GM23338 (cell line): ENCODE measurements around the gene CTNND2. TPM values are rescaled to one million over a fixed set of nuclear protein-coding genes. Genes with fewer than 3 reads are reported as not detected.

Source experiments
- ATAC-seq: fragments of 200-7000 bp; cut with Tn5 transposase; 3 replicates; pipeline ENCODE4 v1.9.1; 2020
- DNase-seq: peaks from one replicate; pipeline ENCODE4 v3.0.0-alpha.2; 2015; ENCODE audit warnings: low spot score
- H2AFZ ChIP-seq: fragments of 200-600 bp; sonication (generic); 2 replicates; pipeline ENCODE4 v1.8.0; 2016; ENCODE audit warnings: antibody characterized with exemption, mild to moderate bottlenecking, moderate library complexity
- H3F3A ChIP-seq: fragments of 200-600 bp; sonication (generic); replicated peaks from 2 replicates; pipeline ENCODE4 v1.8.0; 2017; ENCODE audit warnings: antibody characterized with exemption, mixed run types, low read depth
- H3K27ac ChIP-seq: fragments of 200-600 bp; sonication (generic); 2 replicates; pipeline ENCODE4 v1.6.1; 2016; ENCODE audit warnings: low read depth
- H3K27me3 ChIP-seq: fragments of 200-600 bp; sonication (generic); 2 replicates; pipeline ENCODE4 v1.8.0; 2016; ENCODE audit warnings: mild to moderate bottlenecking, mixed run types, moderate library complexity; ENCODE audit not compliant: insufficient read depth
- H3K36me3 ChIP-seq: fragments of 200-600 bp; sonication (generic); 2 replicates; pipeline ENCODE4 v1.8.0; 2016; ENCODE audit warnings: mild to moderate bottlenecking; ENCODE audit not compliant: insufficient read depth
- H3K4me1 ChIP-seq: fragments of 200-600 bp; sonication (generic); 2 replicates; pipeline ENCODE4 v1.8.0; 2016; ENCODE audit warnings: mild to moderate bottlenecking, moderate library complexity; ENCODE audit not compliant: insufficient read depth
- H3K4me2 ChIP-seq: fragments of 200-600 bp; sonication (generic); 2 replicates; pipeline ENCODE4 v1.7.1; 2017; ENCODE audit warnings: mixed run types
- H3K4me3 ChIP-seq: fragments of 200-600 bp; sonication (generic); 2 replicates; pipeline ENCODE4 v1.6.1; 2016; ENCODE audit warnings: mixed run types
- H3K79me2 ChIP-seq: fragments of 200-600 bp; sonication (generic); replicated peaks from 2 replicates; pipeline ENCODE4 v1.8.0; 2017; ENCODE audit warnings: mild to moderate bottlenecking; ENCODE audit not compliant: insufficient read depth
- H3K9me2 ChIP-seq: fragments of 200-600 bp; sonication (generic); 2 replicates; pipeline ENCODE4 v1.8.0; 2017; ENCODE audit not compliant: insufficient read depth
- H4K20me1 ChIP-seq: fragments of 200-600 bp; sonication (generic); replicated peaks from 2 replicates; pipeline ENCODE4 v1.8.0; 2017; ENCODE audit warnings: mild to moderate bottlenecking; ENCODE audit not compliant: insufficient read depth
- H3K27ac Mint-ChIP-seq: 2 replicates; pipeline ENCODE4 v1.8.0; 2020; ENCODE audit warnings: inconsistent platforms, mild to moderate bottlenecking, moderate library complexity, mixed read lengths
- H3K27me3 Mint-ChIP-seq: 3 replicates; pipeline ENCODE4 v1.8.0; 2022; ENCODE audit warnings: low read depth, mild to moderate bottlenecking, moderate library complexity, mixed read lengths, inconsistent platforms; ENCODE audit not compliant: insufficient read depth, poor library complexity
- H3K36me3 Mint-ChIP-seq: 3 replicates; pipeline ENCODE4 v1.8.0; 2021; ENCODE audit warnings: low read depth, mild to moderate bottlenecking, inconsistent platforms, moderate library complexity, mixed read lengths
- H3K4me1 Mint-ChIP-seq: 3 replicates; pipeline ENCODE4 v1.8.0; 2020; ENCODE audit warnings: mild to moderate bottlenecking, inconsistent platforms, mixed read lengths
- H3K4me3 Mint-ChIP-seq: 3 replicates; pipeline ENCODE4 v1.8.0; 2021; ENCODE audit warnings: moderate library complexity, mild to moderate bottlenecking, inconsistent platforms, mixed read lengths
- H3K9me3 Mint-ChIP-seq: 3 replicates; pipeline ENCODE4 v1.8.0; 2020; ENCODE audit warnings: moderate library complexity, mild to moderate bottlenecking, inconsistent platforms, mixed read lengths
- EZH2 ChIP-seq: fragments of 200-600 bp; sonication (generic); IDR thresholded peaks from one replicate; pipeline ENCODE4 v1.8.0; 2017; ENCODE audit warnings: antibody characterized with exemption, mild to moderate bottlenecking, low read depth; ENCODE audit not compliant: unreplicated experiment
- JUNB ChIP-seq: IDR thresholded peaks from one replicate; pipeline ENCODE4 v1.6.1; 2016; ENCODE audit warnings: antibody characterized with exemption; ENCODE audit not compliant: unreplicated experiment
- NANOG ChIP-seq: IDR thresholded peaks from 2 replicates; pipeline ENCODE4 v1.6.1; 2016; ENCODE audit warnings: antibody characterized with exemption, borderline replicate concordance
- STAT1 ChIP-seq: IDR thresholded peaks from one replicate; pipeline ENCODE4 v1.6.1; 2016; ENCODE audit warnings: antibody characterized with exemption; ENCODE audit not compliant: unreplicated experiment
- ZNF331 ChIP-seq: fragments of 250-450 bp; sonication (Bioruptor Pico); IDR thresholded peaks from 2 replicates; pipeline ENCODE4 v1.5.0; 2020; ENCODE audit warnings: low read depth, mild to moderate bottlenecking, moderate library complexity
- polyA plus RNA-seq: library from polyadenylated mRNA; unstranded; fragments of >200 nt; fragmentation: Nextera tagmentation; extraction: Ambion mirVana; gene quantifications from 2 replicates; pipeline ENCODE4 v1.2.1, GENCODE V29; 2016
- total RNA-seq: library from RNA; depleted of rRNA; stranded (reverse); fragments of >200 nt; shearing (Covaris generic); gene quantifications from 2 replicates; pipeline ENCODE4 v1.2.3, GENCODE V29; 2014
- TF ChIP-seq, protein P1 (sequence below): IDR thresholded peaks from 2 replicates; pipeline ENCODE4 v1.6.1; 2016; ENCODE audit warnings: antibody characterized with exemption
- TF ChIP-seq, protein P2 (sequence below): fragments of 250-450 bp; sonication (Bioruptor Pico); IDR thresholded peaks from 2 replicates; pipeline ENCODE4 v1.5.0; 2020; ENCODE audit warnings: mild to moderate bottlenecking, moderate library complexity

The CTNND2 gene
- total and polyA plus RNA-seq, 2 experiments from 2014 or later, result 5.1 to 7.0 TPM

DNA sequence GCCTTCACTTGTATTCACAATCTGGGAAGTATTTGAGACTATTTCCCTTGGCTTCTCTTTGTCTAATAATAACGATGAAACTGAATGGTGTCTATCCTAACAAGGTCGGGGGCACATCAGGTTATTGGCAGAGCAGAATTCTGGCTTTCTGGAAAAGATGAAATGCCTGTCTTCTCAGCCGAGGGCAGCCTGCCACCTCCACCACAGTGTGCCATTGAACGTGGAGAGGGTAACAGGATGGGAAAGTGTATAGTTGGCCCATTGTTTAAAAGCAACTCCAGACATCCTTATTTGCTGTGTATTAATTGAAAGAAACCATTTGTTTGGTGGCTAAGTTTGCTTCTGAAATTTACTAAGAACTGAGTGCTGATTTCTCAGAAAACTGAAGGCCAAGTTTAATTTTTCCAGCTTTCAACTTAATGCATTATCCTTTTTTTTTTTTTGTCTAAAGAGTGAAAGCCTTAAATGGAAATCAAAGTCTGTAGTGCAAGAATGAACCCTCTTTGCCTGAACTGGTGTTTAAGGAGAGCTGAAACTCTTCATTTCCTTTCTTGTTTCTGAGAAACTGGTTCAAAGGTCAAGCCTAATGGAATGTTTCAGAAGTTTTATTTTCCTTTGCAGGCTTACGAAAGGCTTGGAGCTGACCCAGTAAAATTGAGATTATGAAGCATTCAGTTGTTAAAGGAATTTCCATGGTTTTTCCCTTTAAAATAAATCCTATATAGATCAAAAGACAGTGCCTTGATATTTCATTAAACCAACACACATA, 579.5 kb downstream of the CTNND2 start:
- Mint-ChIP-seq H3K4me3 (no peak overlapping the region), H3K36me3 (no peaks in the 10 kb centered on the region), H3K27ac (no peak overlapping the region), H3K4me1 (peaks cover 4% of the 10 kb centered on the region; the same call in 2 of the 3 replicates), H3K27me3 (peaks cover 3% of the 10 kb centered on the region), H3K9me3 (no peaks in the 10 kb centered on the region)
- H3K4me2 ChIP-seq, result no peak overlapping the region
- H3K4me3 ChIP-seq, result no peak overlapping the region
- ATAC-seq (no peak), DNase-seq (no peak)
- no peaks in the 10 kb centered on the region for H3F3A ChIP-seq
- H3K36me3 ChIP-seq, result no peaks in the 10 kb centered on the region
- H2AFZ ChIP-seq, result no peak overlapping the region
- no peaks in the 10 kb centered on the region for H4K20me1 ChIP-seq
- H3K9me2 ChIP-seq, result no peaks in the 10 kb centered on the region
- H3K27ac ChIP-seq, result no peak overlapping the region
- H3K27me3 ChIP-seq, result no peaks in the 10 kb centered on the region
- H3K79me2 ChIP-seq, result no peaks in the 10 kb centered on the region
- H3K4me1 ChIP-seq, result no peaks in the 10 kb centered on the region
- TF ChIP-seq STAT1 (no peak), NANOG (no peak), JUNB (no peak), ZNF331 (CRISPR knock-in tag) (no peak), EZH2 (no peak)
- TF ChIP-seq, protein P1, sequence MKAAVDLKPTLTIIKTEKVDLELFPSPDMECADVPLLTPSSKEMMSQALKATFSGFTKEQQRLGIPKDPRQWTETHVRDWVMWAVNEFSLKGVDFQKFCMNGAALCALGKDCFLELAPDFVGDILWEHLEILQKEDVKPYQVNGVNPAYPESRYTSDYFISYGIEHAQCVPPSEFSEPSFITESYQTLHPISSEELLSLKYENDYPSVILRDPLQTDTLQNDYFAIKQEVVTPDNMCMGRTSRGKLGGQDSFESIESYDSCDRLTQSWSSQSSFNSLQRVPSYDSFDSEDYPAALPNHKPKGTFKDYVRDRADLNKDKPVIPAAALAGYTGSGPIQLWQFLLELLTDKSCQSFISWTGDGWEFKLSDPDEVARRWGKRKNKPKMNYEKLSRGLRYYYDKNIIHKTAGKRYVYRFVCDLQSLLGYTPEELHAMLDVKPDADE, result no peak
- TF ChIP-seq, protein P2, sequence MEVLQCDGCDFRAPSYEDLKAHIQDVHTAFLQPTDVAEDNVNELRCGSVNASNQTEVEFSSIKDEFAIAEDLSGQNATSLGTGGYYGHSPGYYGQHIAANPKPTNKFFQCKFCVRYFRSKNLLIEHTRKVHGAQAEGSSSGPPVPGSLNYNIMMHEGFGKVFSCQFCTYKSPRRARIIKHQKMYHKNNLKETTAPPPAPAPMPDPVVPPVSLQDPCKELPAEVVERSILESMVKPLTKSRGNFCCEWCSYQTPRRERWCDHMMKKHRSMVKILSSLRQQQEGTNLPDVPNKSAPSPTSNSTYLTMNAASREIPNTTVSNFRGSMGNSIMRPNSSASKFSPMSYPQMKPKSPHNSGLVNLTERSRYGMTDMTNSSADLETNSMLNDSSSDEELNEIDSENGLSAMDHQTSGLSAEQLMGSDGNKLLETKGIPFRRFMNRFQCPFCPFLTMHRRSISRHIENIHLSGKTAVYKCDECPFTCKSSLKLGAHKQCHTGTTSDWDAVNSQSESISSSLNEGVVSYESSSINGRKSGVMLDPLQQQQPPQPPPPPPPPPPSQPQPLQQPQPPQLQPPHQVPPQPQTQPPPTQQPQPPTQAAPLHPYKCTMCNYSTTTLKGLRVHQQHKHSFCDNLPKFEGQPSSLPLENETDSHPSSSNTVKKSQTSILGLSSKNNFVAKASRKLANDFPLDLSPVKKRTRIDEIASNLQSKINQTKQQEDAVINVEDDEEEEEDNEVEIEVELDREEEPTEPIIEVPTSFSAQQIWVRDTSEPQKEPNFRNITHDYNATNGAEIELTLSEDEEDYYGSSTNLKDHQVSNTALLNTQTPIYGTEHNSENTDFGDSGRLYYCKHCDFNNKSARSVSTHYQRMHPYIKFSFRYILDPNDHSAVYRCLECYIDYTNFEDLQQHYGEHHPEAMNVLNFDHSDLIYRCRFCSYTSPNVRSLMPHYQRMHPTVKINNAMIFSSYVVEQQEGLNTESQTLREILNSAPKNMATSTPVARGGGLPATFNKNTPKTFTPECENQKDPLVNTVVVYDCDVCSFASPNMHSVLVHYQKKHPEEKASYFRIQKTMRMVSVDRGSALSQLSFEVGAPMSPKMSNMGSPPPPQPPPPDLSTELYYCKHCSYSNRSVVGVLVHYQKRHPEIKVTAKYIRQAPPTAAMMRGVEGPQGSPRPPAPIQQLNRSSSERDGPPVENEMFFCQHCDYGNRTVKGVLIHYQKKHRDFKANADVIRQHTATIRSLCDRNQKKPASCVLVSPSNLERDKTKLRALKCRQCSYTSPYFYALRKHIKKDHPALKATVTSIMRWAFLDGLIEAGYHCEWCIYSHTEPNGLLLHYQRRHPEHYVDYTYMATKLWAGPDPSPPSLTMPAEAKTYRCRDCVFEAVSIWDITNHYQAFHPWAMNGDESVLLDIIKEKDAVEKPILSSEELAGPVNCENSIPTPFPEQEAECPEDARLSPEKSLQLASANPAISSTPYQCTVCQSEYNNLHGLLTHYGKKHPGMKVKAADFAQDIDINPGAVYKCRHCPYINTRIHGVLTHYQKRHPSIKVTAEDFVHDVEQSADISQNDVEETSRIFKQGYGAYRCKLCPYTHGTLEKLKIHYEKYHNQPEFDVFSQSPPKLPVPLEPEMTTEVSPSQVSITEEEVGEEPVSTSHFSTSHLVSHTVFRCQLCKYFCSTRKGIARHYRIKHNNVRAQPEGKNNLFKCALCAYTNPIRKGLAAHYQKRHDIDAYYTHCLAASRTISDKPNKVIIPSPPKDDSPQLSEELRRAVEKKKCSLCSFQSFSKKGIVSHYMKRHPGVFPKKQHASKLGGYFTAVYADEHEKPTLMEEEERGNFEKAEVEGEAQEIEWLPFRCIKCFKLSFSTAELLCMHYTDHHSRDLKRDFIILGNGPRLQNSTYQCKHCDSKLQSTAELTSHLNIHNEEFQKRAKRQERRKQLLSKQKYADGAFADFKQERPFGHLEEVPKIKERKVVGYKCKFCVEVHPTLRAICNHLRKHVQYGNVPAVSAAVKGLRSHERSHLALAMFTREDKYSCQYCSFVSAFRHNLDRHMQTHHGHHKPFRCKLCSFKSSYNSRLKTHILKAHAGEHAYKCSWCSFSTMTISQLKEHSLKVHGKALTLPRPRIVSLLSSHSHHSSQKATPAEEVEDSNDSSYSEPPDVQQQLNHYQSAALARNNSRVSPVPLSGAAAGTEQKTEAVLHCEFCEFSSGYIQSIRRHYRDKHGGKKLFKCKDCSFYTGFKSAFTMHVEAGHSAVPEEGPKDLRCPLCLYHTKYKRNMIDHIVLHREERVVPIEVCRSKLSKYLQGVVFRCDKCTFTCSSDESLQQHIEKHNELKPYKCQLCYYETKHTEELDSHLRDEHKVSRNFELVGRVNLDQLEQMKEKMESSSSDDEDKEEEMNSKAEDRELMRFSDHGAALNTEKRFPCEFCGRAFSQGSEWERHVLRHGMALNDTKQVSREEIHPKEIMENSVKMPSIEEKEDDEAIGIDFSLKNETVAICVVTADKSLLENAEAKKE (CRISPR knock-in tag), result no peak
